ENCODE measurements around the gene KAT2A.

GRCh38 chr17:42092939-42093338 lies 28.2 kb downstream of the KAT2A start:
- TF ChIP-seq, protein P1, sequence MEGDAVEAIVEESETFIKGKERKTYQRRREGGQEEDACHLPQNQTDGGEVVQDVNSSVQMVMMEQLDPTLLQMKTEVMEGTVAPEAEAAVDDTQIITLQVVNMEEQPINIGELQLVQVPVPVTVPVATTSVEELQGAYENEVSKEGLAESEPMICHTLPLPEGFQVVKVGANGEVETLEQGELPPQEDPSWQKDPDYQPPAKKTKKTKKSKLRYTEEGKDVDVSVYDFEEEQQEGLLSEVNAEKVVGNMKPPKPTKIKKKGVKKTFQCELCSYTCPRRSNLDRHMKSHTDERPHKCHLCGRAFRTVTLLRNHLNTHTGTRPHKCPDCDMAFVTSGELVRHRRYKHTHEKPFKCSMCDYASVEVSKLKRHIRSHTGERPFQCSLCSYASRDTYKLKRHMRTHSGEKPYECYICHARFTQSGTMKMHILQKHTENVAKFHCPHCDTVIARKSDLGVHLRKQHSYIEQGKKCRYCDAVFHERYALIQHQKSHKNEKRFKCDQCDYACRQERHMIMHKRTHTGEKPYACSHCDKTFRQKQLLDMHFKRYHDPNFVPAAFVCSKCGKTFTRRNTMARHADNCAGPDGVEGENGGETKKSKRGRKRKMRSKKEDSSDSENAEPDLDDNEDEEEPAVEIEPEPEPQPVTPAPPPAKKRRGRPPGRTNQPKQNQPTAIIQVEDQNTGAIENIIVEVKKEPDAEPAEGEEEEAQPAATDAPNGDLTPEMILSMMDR (conservative IDR thresholded peaks at IDR 0.05), result no peak
- TF ChIP-seq ZFX (IDR thresholded peaks at IDR 0.05), result no peak

Measured in C4-2B (cell line).